Ramos (cell line): ENCODE data around the gene SLC66A2.

Experiments used
- in situ Hi-C: fragments of 300-500 bp; cut with MboI; formaldehyde crosslinking; loops from one replicate; pipeline ENCODE4 v1.14.3; 2022; ENCODE audit warnings: low sequenced_read_pairs; ENCODE audit not compliant: unreplicated experiment

The SLC66A2 gene

DNA sequence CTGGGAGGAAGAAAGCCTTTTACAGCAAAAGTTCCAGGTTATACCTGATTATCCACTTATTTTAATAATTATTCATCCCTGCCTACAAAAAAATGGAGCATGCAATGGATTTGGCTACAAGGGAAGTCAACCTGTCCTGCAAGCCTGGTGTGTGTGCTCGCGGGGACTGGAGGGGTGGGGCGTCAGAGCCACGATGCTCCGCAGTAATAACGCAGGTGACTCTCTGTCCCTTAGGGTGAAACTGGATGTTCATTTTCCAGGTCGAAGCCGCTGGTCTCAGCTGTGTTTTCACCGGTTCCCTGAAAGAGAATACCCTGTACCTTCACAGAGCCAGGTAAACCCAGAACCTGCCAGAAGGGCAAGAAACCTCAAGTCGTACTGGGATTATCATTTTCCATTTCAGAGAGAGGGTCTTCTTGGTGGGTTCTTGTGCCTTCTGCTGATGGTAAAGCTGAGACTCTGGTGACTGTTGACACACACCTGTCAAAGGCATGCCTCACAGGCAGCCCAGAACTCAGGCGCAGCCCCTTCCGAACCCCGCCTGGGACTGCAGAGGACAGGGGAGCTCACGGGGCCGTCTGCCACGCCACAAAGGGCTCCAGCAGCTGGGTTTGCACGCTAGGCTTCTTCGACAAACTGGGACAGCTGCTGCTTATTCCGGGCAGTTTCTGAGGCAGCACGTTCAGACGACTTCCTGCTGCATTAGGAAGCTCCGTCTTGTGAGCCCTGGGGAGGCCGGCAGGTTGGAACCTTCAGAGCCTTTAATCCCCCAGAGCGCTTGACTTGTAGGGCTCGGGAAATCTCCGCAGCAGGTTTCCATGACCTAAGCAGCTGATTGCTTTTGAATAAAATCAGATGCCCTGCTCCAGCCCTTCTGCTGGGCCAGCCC, 95.1 kb downstream of the SLC66A2 start:
- in situ Hi-C loops, result no loop called here

DNA sequence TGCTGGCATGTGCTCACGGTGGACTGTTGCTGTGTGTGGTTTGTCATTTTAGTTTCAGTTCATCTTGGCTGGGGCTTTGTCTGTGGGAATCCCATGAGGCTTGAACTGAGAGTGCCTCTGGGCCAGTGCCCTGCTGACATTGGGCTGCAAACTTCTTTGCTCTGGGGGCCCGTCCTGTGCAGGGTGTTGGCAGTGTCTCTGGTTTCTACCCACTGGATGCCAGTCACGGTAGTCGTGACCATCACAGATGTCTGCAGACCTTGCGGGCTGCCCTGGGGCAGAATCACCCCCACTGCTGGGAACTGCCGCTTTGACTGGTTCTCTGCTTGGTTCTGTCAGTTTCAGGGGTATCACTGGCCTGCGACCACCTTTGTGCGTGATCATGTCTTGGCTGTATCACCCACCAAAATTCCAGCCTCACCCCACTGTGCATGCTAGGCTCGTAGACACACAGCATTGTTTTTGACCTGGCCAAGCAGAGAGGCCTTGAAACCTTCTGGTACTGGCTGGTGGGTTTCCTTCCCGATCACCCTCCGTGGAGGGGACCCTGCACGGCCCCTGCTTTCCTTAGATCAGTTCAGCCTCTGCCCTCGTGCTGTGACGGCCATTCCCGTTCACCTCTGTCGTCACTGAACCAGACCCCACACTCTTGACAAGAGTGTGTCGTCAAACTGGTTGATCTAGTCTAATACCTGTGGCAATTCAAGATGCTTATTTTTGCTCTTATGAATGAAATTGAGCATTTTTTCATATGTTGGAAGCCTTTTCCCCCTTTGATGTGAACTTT, 96.1 kb downstream of the SLC66A2 start:
- in situ Hi-C loops, result no loop called here

DNA sequence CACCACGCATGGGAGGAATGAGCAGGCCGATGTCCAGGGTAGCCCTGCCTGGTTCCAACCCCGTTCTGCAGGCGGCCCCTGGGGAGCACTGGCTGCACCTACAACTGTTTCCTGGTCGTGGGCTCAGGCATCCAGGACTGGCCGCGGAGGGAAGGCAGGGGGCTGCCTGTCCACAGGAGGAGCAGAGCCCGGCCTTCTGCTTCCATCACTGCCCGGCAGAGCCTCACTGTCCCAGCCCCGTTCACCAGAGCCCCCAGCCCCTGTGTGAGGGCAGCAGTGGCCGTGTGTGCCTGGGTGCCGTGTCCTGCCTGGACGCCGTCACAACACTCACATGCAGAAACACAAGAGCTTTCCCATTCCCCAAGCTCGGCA, 97.5 kb downstream of the SLC66A2 start:
- in situ Hi-C loops, result no loop called here

DNA sequence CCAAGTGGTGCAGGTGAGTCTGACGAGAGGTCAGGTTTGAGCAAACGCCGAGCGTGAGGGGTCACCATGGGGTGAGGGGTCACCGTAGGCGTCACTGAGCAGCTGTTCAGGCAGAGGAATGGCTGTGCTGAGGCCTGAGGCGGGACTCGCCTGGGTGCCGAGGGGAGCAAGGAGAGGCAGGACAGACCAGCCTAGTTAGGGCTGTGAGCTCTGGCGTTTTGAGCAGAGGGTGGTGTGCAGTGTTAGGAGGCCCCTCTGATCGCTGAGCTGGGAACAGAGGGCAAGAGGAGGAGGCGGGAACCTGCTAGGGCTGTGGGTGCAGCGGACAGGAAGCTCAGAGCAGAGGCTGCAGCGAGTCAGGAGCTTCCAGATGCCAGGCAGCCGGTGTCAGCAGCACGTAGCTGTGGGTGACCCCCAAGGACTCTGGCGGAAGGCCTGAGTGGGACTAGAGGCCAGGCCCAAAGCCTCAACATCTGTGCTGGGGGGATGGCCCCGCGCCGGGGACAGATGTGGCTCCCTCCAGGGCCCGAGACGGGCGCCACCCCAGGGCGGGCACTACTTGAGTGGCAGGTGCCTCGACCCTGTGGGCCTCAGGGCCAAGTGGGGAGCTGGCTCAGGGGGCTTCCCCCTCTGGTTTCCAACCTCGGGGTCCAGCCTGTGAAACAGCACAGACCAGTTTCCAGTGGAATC, 98.0 kb downstream of the SLC66A2 start:
- in situ Hi-C loops, result no loop called here

DNA sequence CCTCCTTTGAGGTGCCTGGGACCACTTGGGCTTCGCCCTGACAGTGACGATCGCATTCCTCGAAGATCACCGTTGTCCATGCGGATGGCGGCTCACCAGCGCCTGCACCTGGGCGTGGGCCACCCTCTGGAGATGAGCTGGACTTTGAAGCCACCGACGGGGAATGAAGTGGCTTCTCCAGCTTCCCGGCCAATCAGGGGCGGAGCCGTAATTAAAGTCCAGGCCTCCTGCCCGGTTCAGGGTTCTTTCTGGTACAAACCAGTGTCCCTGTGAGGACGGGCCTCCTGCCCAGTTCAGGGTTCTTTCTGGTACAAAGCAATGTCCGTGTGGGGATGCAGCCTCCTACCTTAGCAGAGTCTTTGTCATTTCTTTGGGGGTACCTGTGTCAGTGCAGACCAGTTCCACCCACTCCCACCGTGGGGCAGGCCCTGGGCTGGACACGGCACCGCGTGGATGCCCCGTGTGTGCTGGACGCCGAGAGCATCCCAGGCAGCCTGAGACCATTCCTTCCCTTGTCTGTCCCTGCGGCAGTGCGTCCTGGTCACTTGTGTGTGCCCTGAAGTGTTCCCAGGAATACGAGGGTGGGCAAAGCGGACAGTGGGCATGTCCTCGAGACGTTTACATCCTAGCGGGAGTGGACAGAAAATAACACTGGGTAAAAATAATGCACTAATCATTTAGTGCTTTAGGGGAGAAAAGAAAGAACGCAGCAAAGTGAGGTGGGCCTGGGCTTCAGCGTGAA, 98.7 kb downstream of the SLC66A2 start:
- in situ Hi-C loops, result no loop called here
